ENCODE results near the gene DCDC1. TPM values are rescaled to one million over a fixed set of nuclear protein-coding genes. Genes with fewer than 3 reads are reported as not detected.

DCDC1 gene
- total RNA-seq, 1 donor from 2014 or later, result 0.47 TPM

DNA sequence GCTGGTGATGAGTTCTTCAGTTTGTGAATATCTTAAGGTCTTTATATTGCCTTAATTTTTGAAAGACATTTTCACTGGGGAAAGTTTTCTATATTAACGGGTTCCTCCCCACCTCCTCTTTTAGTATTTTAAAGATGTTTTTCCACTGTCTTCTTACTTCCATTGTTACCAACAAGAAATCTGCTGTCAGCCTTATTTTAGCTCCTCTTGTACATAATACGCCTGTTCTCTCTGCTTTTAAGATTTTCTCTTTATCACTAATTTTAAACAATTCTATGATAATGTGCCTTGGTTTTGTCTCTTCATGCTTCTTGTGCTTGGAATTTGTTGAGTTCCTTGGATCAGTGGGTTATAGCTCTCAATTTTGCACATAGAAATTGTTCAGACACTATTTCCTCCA lies 280.4 kb downstream of the DCDC1 start:
- H3K36me3 Mint-ChIP-seq (ENCODE audit: unreplicated experiment), result peaks cover 7% of the 10 kb centered on the region
- TF ChIP-seq, protein P1, sequence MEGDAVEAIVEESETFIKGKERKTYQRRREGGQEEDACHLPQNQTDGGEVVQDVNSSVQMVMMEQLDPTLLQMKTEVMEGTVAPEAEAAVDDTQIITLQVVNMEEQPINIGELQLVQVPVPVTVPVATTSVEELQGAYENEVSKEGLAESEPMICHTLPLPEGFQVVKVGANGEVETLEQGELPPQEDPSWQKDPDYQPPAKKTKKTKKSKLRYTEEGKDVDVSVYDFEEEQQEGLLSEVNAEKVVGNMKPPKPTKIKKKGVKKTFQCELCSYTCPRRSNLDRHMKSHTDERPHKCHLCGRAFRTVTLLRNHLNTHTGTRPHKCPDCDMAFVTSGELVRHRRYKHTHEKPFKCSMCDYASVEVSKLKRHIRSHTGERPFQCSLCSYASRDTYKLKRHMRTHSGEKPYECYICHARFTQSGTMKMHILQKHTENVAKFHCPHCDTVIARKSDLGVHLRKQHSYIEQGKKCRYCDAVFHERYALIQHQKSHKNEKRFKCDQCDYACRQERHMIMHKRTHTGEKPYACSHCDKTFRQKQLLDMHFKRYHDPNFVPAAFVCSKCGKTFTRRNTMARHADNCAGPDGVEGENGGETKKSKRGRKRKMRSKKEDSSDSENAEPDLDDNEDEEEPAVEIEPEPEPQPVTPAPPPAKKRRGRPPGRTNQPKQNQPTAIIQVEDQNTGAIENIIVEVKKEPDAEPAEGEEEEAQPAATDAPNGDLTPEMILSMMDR (IDR thresholded peaks at IDR 0.05; ENCODE audit: partially characterized antibody, unreplicated experiment), result no peak
- H3K9me3 Mint-ChIP-seq (ENCODE audit: unreplicated experiment), result peaks cover 3% of the 10 kb centered on the region
- no peaks in the 10 kb centered on the region for H3K27me3 Mint-ChIP-seq (ENCODE audit: unreplicated experiment)
- DNase-seq, result no peak
- no peak overlapping the region for H3K4me3 Mint-ChIP-seq (ENCODE audit: unreplicated experiment)
- no peaks in the 10 kb centered on the region for H3K4me1 Mint-ChIP-seq (ENCODE audit: low read depth, unreplicated experiment)
- H3K27ac Mint-ChIP-seq (ENCODE audit: unreplicated experiment), result no peak overlapping the region

DNA sequence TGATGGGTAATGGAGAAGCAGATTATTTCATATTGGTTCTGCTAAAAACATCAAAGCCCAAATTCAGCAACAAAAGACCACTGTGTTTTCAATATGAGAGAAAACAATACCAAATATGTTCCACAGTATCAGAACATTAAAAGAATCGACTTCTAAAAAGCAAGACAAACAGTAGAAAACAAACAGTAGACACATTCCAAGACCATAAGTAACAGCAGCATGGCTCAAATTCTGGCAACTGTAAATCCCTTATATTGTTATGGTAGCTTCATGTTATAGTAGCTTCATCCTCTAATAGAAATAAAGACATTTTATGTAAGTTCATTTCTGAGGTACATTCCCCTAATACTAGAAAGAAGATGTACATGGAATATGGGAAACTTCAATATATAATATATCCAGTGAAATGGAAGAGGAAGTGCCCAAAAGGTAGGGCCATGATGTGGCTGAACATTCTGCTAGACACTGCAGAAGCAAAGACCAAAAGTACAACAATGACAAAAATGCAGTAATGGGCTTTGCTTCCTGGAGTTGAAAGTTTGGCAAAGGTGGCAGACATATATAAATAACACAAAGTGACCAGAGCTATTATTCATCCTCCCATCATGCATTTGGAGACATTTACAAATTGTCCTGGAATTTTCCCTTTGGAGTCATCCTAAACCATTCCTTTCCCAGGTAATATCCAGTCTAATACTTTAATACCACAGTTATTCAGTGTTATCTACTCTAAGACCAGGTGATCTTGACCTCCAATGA lies 299.9 kb downstream of the DCDC1 start:
- TF ChIP-seq, protein P1 (IDR thresholded peaks at IDR 0.05; ENCODE audit: partially characterized antibody, unreplicated experiment), result no peak

DNA sequence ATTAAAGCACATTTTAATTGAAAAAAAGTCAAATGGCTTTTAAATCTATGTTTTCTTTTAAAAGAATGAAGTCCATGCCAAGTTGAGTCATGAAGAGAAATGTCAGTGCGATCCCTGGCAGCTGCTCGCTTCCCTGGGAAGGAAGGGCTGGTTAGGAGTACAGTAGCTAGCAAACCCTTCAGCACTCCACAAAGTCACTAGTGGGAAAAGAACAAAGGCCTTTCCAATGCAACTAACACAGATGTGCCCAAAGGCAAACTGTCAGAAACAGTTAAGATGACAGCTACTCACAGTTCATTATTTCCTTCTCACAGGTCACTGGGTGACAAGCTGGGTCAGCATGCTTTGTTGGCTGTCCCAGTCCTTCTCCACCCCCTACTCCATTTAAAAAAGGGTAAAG lies 308.7 kb downstream of the DCDC1 start:
- H3K4me3 Mint-ChIP-seq (ENCODE audit: unreplicated experiment), result no peak overlapping the region
- no peak for DNase-seq
- H3K27ac Mint-ChIP-seq (ENCODE audit: unreplicated experiment), result no peak overlapping the region
- peaks cover 5% of the 10 kb centered on the region for H3K4me1 Mint-ChIP-seq (ENCODE audit: low read depth, unreplicated experiment)
- TF ChIP-seq, protein P1 (IDR thresholded peaks at IDR 0.05; ENCODE audit: partially characterized antibody, unreplicated experiment), result no peak
- H3K27me3 Mint-ChIP-seq (ENCODE audit: unreplicated experiment), result no peaks in the 10 kb centered on the region
- H3K9me3 Mint-ChIP-seq (ENCODE audit: unreplicated experiment), result no peaks in the 10 kb centered on the region
- H3K36me3 Mint-ChIP-seq (ENCODE audit: unreplicated experiment), result no peaks in the 10 kb centered on the region

More for the DNA sequence above, 299.9 kb downstream of the DCDC1 start:
- H3K36me3 Mint-ChIP-seq (ENCODE audit: unreplicated experiment), result no peaks in the 10 kb centered on the region
- DNase-seq, result no peak
- H3K4me3 Mint-ChIP-seq (ENCODE audit: unreplicated experiment), result no peak overlapping the region
- H3K9me3 Mint-ChIP-seq (ENCODE audit: unreplicated experiment), result no peaks in the 10 kb centered on the region
- H3K4me1 Mint-ChIP-seq (ENCODE audit: low read depth, unreplicated experiment), result no peaks in the 10 kb centered on the region
- no peaks in the 10 kb centered on the region for H3K27me3 Mint-ChIP-seq (ENCODE audit: unreplicated experiment)
- H3K27ac Mint-ChIP-seq (ENCODE audit: unreplicated experiment), result no peak overlapping the region

DNA sequence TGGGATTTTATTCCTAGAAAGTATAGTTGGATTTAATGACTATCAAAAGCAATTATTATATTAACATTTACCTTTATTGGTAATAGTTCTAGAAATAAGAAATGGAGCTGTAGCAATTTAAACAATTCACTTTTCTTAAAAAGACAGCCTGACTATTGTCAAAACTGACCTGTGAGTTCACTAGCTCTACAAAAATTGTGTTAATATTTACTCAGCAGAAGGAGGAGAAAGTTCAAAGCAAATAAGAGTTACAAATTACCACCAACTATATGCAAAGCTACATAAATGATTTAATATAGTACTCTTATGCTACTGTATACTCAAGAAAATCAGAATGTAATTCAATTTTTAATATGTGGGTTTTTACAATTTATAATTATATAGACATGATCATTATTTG lies 310.0 kb downstream of the DCDC1 start:
- Mint-ChIP-seq H3K27ac (ENCODE audit: unreplicated experiment) (no peak overlapping the region), H3K36me3 (ENCODE audit: unreplicated experiment) (no peaks in the 10 kb centered on the region), H3K27me3 (ENCODE audit: unreplicated experiment) (no peaks in the 10 kb centered on the region), H3K4me1 (ENCODE audit: low read depth, unreplicated experiment) (peaks cover 5% of the 10 kb centered on the region), H3K4me3 (ENCODE audit: unreplicated experiment) (no peak overlapping the region), H3K9me3 (ENCODE audit: unreplicated experiment) (no peaks in the 10 kb centered on the region)
- TF ChIP-seq, protein P1 (IDR thresholded peaks at IDR 0.05; ENCODE audit: partially characterized antibody, unreplicated experiment), result no peak
- DNase-seq, result no peak

DNA sequence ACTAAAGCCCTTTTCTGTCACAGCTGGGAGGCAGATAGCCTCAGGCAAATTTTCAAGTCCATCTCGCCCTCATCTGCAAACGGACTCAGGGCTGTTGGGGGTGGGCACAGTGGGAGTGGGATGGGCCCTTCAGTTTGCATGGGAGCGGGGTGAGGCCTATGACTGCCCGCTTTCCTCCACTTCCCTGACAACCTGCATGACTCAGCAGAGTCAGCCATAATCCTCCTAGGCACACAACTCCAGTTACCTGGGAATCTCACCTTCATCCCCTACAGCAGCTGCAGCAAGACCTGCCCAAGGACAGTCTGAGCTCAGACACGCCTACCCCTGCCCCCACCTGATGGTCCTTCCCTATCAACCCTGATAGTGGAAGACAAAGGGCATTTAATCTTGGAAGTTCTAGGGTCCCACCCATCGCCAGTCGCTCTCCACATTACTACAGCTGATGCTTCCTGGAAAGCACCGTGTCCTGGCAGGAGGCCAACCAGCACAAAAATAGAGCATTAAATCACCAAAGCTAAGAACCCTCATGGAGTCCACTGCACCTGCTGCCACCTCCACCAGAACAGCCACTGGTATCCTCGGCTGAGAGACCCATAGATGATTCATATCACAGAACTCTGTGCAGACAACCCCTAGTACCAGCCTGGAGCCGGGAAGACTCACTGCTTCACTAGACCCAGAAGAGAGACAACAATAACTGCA lies 319.3 kb downstream of the DCDC1 start:
- H3K27me3 Mint-ChIP-seq (ENCODE audit: unreplicated experiment), result peaks cover 3% of the 10 kb centered on the region
- no peak overlapping the region for H3K27ac Mint-ChIP-seq (ENCODE audit: unreplicated experiment)
- H3K4me1 Mint-ChIP-seq (ENCODE audit: low read depth, unreplicated experiment), result no peaks in the 10 kb centered on the region
- H3K4me3 Mint-ChIP-seq (ENCODE audit: unreplicated experiment), result no peak overlapping the region
- TF ChIP-seq, protein P1 (IDR thresholded peaks at IDR 0.05; ENCODE audit: partially characterized antibody, unreplicated experiment), result no peak
- no peak for DNase-seq
- H3K9me3 Mint-ChIP-seq (ENCODE audit: unreplicated experiment), result peaks cover 2% of the 10 kb centered on the region
- H3K36me3 Mint-ChIP-seq (ENCODE audit: unreplicated experiment), result no peaks in the 10 kb centered on the region
